GM19328 (cell line): ENCODE results near the gene FBXO47.
"Not testable (repeated sequence)": the region's sequence is repeated elsewhere in the genome, so short reads cannot be mapped to it uniquely, and the experiment has no call there.

Experiments used
- ATAC-seq: cut with Tn5 transposase; IDR thresholded peaks from one replicate; pipeline ENCODE4 v1.9.1; 2021; ENCODE audit warnings: mild to moderate bottlenecking, moderate library complexity; ENCODE audit not compliant: unreplicated experiment

The FBXO47 gene

GRCh38 chr17:38980490-38981217 is 13.5 kb upstream of the FBXO47 start:
- no peak for ATAC-seq

- no peak for ATAC-seq
Measured at GRCh38 chr17:38978180-38978579, 11.0 kb upstream of the FBXO47 start.

GRCh38 chr17:38976187-38976551 is 9.0 kb upstream of the FBXO47 start:
- not testable (repeated sequence) for ATAC-seq

- no peak for ATAC-seq
Measured at GRCh38 chr17:38970804-38971203, 3.6 kb upstream of the FBXO47 start.

- ATAC-seq: no peak
Measured at GRCh38 chr17:38970128-38970527, 2.9 kb upstream of the FBXO47 start.

- ATAC-seq: no peak
Measured at GRCh38 chr17:38969281-38969680, 2.1 kb upstream of the FBXO47 start.

- ATAC-seq: no peak
Measured at GRCh38 chr17:38961413-38961812, 5.8 kb downstream of the FBXO47 start.

- no peak for ATAC-seq
Measured at GRCh38 chr17:38960402-38960801, 6.8 kb downstream of the FBXO47 start.

- no peak for ATAC-seq
Measured at GRCh38 chr17:38959508-38959907, 7.7 kb downstream of the FBXO47 start.

GRCh38 chr17:38958756-38959155 is 8.4 kb downstream of the FBXO47 start:
- ATAC-seq: no peak

GRCh38 chr17:38958326-38958725 is 8.9 kb downstream of the FBXO47 start:
- no peak for ATAC-seq

- ATAC-seq: not testable (repeated sequence)
Measured at GRCh38 chr17:38953800-38954199, 13.4 kb downstream of the FBXO47 start.

- ATAC-seq: no peak
Measured at GRCh38 chr17:38947189-38947588, 20.0 kb downstream of the FBXO47 start.

- no peak for ATAC-seq
Measured at GRCh38 chr17:38943607-38944006, 23.6 kb downstream of the FBXO47 start.

GRCh38 chr17:38942696-38943334 is 24.4 kb downstream of the FBXO47 start:
- ATAC-seq: no peak

- no peak for ATAC-seq
Measured at GRCh38 chr17:38940404-38940803, 26.8 kb downstream of the FBXO47 start.

- ATAC-seq: no peak
Measured at GRCh38 chr17:38939987-38940386, 27.2 kb downstream of the FBXO47 start.

GRCh38 chr17:38933962-38934361 is 33.2 kb downstream of the FBXO47 start:
- not testable (repeated sequence) for ATAC-seq

GRCh38 chr17:38930782-38931181 is 36.4 kb downstream of the FBXO47 start:
- not testable (repeated sequence) for ATAC-seq

GRCh38 chr17:38926293-38927070 is 40.7 kb downstream of the FBXO47 start:
- ATAC-seq: no peak

- no peak for ATAC-seq
Measured at GRCh38 chr17:38925263-38925995, 41.8 kb downstream of the FBXO47 start, which contains the start of gene LASP1NB. Gene LASP1NB, plus strand, starts transcription at chr17:38925614.
